GM18909 (cell line): ENCODE measurements around the gene RYR1.
"Not testable (repeated sequence)": the region's sequence is repeated elsewhere in the genome, so short reads cannot be mapped to it uniquely, and the experiment has no call there.

Experiments
- ATAC-seq: cut with Tn5 transposase; IDR thresholded peaks from one replicate; pipeline ENCODE4 v1.9.1; 2021; ENCODE audit warnings: mild to moderate bottlenecking; ENCODE audit not compliant: unreplicated experiment, poor library complexity

RYR1 gene

GRCh38 chr19:38631301-38631700 lies 197.8 kb downstream of the RYR1 start:
- not testable (repeated sequence) for ATAC-seq

GRCh38 chr19:38631811-38632475 lies 198.5 kb downstream of the RYR1 start:
- ATAC-seq = not testable (repeated sequence)

- ATAC-seq = no peak
These were observed 199.2 kb downstream of the RYR1 start for GRCh38 chr19:38632476-38633213.

- ATAC-seq = no peak
These were observed 201.4 kb downstream of the RYR1 start for GRCh38 chr19:38634757-38635482.

- no peak for ATAC-seq
These were observed 202.2 kb downstream of the RYR1 start for GRCh38 chr19:38635483-38636399.
